Islet of Langerhans (tissue), 1 donor: ENCODE results near the gene RGS8.

ENCODE experiments used
- FAIRE-seq: peaks from one replicate; lab custom pipeline; 2011; peaks lifted over from hg19 to GRCh38; lab: Jason Lieb, UNC

Gene RGS8, protein sequence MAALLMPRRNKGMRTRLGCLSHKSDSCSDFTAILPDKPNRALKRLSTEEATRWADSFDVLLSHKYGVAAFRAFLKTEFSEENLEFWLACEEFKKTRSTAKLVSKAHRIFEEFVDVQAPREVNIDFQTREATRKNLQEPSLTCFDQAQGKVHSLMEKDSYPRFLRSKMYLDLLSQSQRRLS

DNA sequence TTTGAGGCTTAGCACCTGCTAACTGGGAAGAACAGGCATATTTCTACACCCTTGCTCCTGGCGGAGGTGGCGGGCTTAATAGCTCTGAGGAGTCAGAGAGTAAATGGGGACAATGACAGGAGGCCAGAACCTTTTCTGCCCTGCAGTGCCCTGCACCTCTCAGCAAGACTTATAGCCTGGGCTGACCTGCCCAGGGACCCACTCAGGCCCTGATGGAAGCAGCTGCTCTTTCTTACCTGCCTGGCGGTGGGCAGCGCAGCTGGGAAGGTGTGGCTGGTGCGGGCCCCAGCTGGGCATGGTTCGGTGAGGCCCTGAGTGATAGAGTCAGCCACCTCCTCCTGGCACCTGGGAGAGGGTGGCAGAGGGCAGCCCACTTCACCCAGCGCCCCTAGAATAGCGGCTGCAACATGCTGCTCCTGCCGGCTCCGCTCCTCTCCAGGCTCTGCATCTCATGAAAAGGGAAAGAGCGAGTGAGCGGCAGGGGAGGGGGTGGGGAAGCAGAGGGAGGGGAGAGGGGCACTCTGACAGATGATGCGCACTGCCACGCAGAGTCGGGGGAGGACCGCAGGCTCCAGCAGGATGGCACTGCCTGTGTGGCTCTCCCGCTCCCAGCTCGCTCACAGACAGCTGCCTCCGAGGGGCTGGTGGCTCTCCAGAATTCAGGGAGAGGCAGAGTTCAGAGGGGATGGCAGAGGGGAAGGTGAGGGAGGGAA is at the start of gene RGS8:
Gene RGS8, minus strand, starts transcription at position 472 of the 713 bp plus-strand sequence. CDS start 14,938 bp downstream, outside the sequence.
- FAIRE-seq, result no peak

DNA sequence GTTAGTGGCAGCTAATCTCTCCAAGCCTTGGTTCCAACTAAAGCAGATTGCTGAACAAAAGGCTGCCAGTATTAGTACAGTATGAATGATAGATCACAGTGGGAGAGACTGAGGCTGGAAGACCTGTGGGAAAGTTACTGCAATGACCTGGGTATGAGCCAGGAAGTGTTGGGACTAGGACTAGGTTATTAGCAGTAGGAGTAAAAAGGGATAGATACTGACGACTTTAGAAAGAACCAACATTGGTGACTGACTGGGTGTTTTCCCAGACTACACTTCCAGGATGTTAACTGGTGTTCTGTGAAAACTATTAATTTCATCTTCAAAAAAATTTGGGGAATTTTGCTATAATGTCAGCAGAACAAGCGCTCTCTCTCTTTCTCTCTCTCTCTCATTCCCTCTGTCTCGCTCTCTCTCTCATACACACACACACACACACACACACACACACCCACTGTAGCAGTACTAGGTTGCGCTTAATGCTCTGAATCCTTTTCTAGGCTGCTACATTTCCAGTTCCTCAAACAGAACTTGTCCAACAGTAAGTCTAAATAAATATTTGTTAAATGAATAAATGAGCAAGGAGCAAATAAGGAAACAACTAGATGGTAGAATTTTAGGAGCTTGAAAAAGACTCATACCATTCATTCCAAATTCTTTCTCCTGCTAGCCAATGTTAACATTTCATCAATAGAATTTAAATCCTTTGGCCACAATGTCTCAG is 47.6 kb upstream of the RGS8 start:
- no peak for FAIRE-seq

DNA sequence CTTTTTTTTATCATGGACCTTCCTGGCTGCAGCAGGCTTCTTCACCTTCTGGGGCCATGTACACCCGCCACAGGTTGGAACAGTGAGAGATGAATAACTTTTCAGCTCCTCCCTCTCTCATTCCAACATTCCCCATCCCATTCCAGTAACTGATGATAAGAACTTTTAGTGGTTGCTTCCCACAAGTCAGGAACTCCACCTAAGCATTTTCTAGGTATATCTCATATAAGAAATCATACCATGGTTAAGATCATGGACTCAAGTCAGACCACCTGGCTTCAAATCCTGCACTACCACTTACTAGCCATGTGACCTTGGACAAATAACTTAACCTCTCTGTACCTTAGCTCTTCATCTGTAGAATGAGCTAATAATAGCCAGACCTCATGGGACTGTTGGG is 42.5 kb upstream of the RGS8 start:
- FAIRE-seq, result no peak

DNA sequence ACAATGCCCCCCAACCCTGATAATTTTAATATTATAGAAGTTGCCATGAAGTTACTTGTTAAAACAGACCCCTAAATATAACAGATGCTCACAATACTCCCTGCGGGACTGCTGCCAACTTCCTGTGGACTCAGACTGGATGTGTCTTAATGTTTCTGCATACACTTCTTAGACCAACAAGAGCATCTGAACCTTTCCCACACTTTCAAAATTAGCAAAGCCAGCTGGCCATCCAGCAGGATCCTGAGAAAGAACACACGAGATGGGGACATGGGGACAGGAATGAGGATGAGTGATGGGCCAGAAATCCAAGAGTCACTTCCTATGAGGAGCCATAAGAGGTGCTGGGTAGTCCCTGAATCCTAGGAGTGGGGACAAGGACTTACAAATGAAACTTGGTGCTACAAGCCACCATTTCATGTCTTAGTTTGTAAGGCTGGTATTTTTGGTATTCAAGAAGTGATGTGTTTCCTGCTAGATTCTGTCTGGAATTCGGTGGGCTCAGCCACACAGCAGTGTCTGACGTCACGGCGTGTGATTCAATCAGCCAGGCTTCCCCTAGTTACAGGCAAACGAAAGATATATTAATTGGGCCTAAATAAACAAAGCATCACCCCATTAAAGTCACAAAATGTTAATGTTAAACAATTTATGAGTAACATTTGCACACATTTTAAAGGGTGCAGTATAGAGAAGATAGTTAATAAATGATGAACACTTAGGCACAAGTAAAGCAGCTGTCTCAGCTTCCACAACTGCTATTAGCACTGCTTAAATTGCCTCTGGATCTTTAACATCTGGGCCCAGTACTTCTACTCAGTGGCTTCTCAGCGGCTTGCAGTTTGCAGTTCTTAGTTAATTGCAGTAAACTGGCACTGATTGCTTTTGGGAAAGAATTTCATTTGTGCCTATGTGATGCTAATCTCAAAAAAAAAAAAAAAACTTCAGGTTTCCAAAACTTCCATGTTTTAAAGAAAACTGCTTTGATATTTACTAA is 41.2 kb upstream of the RGS8 start:
- FAIRE-seq, result no peak

DNA sequence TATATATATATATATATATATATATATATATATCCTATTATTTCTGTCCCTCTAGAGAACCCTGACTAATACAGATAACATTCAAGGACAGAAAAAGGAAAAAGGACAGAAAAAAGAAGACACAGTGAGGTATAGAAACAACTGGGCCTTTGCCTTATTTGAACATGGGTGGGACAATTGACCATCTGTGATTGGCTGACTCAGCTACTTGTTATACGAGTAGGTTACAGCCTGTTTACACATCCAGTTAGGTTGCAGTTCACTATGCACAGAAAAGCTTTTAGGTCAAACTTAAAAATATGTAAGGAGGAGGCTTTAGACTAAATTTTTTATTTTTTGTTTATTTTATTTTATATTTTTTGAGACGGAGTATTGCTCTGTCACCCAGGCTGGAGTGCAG is 39.8 kb upstream of the RGS8 start:
- no peak for FAIRE-seq

DNA sequence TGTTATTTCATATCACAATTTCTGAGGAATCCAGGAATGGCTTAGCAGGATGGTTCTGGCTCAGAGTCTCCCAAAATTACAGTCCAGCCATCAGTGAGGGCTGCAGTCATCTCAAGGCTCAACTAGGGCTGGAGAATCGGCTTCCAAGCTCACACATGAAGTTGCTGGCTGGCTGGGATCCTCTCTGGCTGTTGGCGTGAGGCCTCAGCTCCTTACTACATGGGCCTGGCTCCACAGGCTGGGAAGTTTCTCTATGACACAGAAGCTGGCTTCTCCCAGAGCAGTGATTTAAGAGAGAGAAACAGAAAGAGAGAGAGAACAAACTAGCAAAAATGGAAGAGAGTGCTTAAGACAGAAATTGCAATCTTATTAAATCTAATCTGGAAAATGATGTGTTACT is 38.8 kb upstream of the RGS8 start:
- no peak for FAIRE-seq

DNA sequence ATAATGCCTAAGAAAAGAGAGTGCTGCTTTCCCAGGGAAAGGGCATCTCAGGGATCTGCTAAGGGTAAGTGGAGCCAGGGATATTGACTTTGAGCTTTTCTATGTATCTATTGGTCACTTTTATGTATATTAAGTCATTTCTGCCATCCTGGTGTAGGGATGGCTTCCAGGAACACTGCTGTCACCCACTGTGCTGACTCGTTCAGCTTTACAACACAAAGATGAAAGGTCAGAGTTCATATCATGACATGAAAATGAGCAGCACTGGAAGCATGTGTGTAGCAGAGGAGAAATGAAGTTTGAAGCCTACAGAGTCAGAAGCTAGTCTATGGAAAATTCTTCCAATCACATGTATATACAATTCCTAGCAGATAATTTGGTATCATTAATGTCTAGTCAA is 37.1 kb upstream of the RGS8 start:
- FAIRE-seq, result no peak

DNA sequence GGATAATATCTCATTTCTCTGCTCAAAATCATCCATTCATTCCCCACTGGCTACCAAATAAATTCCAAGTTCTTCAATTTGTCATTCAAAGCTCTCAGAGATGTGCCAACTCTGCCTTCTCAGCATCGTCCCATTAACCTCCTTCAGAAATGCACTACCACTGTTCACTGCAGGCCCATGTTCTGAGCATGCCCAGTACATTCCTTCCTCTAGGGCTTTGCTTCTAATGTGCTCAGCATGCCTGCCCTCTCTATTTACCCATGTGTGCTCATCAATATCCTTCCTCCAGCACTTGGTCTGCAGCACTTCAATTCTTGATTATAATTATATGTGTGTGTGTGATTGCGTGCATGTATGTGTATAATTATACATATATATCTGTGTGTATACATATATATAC is 36.1 kb upstream of the RGS8 start:
- no peak for FAIRE-seq

DNA sequence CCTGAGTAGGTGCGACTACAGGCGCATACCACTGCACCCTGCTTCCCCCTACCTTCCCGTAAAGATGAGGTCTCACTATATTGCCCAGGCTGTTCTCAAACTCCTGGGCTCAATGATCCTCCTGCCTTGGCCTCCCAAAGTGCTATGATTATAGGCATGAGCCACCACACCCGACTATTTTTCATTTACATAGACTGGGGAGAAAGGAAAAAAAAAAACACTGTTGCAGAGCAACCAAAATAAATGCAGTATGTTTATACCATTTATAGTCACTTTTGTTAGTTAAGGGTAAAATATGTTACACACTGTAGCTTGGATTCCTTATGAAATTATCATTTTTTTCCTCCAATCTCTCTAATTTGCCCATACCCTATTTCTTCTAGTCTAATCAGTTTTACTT is 35.2 kb upstream of the RGS8 start:
- no peak for FAIRE-seq

DNA sequence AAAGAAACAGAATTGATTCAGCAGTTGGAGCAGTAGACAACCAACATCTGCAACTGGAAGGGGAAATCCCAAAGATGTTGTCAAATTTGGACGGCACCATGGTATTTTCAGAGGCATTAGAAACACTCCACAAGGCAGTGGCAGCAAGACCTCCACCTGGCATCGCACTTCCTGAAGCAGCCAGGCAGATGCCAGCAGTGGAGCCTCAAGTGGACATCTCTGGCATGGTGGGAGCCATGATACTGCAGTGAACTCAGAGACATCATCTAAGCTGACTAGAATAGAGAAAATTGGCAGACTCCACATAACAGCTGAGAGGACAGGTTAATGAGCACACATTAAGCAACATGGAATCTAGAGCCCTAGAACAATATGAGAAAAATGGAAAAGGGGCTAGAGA is 33.9 kb upstream of the RGS8 start:
- FAIRE-seq, result no peak

DNA sequence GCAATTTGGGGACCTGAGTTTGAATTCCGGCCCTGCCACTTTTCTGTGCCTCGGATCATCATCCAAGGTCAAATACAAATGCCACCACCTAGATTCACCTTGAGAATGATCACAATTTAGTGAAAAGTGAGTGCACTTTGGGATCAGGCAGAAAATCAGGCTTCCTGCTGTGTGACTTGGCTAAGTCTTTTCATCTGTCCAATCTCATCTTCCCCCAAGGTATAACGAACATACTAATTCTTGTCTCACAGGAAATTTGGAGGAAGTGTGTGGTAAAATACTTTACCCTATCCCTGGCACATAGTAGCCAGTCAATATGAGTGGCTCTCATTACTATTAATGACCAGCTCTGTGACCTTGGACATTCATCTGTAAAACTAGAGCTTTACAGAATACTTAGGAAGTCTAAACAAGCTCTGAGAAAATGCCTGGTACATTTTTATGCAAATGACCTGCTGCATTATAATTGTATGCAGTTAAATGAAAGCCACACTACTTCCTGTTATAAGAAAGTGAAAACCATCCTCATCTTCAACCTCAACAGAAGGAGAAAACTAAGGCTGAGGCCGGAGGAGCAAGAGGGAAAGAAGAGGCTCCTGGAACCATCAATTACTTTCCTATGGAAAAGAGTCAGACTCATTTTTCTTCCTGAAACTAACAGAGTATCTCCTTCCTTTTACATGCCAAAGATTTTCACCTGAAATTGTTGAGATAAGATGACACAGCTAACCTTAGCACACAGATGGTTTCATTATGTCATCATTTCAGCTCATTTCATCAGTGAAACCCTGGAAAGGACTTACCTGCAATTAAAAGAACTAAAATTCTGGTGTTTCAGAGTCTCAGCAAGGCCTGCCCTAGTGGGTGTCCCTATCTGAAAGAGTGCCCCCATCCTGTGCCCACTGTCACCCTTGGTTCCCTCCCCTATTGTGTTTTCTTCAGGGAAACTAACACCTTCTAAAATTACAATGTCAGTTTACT is 32.6 kb upstream of the RGS8 start:
- FAIRE-seq, result no peak

DNA sequence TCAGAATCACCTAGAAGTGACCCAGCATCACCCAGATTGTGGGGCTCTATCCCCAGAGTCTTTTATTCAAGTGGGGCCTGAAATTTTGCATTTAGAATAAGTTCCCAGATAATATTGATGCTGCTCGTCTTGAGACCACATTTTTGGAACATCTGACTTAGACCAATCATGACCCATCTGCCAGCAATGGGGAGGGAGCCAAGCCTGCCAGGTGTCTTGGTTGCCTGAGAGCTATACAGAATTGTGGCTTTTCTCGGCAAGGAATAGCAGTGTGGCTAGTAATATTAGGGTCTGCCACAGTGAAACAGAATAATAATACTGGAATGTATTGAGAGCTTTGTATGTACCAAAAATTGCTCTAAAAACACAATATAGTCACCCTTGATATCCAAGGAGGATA is 31.1 kb upstream of the RGS8 start:
- no peak for FAIRE-seq

DNA sequence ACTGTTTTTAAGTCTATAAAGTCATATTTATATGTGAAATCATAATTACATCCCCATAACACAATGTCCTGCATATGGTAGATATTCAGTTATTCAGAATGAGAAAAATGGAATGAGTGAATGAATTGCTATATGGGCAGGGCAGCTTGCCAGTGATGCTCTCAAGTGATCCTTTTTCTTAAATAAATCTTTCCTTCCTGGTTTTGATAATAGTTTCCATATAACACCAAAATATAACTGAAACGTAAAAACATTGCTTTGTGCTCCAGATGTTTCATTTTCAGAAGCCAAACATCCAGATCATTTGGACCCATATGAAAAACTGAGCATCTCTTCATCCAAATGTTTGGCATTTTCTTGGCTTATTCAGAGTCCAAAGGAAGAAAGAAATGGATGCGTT is 30.2 kb upstream of the RGS8 start:
- FAIRE-seq, result no peak

DNA sequence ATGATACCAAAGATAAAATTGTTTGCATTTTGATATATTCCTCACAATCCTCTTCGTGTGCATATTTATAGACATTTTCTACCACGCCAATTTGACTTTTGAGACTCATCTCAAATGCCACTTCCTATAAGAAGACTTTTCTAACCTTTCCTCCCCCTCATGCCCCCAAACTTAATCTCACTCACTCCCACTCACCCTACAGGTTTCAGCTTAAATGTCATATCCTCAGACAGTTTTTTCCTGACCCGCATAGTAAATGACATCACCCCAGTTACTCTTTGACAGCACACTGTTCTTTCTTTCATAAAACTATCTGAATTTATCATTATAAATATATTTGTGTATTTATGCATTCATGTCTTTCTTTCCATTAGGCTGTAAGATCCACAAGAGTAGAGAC is 29.6 kb upstream of the RGS8 start:
- FAIRE-seq, result no peak

DNA sequence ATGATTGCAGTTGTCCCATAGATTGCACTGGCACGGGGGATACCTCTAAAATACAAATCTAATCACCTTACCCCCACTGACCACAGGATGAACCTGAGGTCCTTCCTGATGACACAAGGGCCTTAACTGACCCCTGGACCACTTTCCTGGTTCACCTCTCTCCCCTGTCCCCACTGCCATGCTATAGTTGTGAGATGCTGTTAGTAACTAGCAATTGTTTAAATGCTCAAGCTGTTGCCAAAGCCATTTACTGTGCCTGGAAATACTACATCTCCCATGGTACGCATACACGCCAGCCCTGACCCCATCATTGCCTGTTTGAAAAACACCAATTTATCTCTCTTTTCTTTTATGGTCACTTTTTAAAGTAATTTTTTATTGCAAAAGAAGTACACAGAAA is 29.1 kb upstream of the RGS8 start:
- FAIRE-seq, result no peak

DNA sequence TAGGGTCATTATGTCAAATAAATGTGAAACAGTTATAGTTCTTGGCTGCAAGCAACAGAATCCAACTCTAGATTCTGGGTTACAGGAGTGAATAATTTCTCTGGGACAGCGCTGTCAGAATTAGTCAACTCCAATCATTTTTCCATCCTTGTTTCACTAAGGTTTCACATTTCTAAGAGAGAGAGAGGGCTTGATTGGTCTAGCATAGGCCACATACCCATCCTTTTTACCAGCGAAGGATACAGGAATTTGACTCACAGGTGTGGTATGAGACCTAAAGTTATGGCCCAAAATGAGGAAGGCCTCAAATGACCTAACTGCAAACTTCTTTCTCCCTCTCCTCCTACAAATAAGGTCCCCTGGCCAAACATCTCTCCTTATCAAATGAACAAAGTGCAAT is 25.5 kb upstream of the RGS8 start:
- no peak for FAIRE-seq

DNA sequence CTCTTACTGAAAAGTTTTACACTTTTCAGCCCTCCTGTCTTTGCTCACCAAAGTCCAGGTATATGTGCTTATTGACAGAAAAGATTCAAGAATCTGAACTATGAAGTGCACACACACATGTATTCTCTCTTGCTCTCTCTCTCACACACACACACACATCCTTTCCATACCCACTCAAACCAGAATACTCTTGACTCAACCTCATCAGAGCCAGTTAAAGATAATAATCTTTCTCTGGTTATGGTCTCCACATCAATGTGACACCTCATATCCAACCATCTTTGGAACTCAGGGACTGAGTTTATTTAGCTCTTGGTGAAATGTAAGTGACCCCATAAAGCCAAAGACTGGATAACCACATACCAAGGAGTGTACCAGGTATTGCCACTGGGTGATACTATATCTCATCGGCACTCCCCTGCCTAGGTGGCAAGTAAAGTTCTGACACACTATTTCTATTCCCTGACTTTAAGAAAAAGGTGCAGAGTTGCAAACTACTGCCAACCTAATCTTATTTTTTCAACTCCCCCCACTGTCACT is 24.9 kb upstream of the RGS8 start:
- FAIRE-seq, result no peak

DNA sequence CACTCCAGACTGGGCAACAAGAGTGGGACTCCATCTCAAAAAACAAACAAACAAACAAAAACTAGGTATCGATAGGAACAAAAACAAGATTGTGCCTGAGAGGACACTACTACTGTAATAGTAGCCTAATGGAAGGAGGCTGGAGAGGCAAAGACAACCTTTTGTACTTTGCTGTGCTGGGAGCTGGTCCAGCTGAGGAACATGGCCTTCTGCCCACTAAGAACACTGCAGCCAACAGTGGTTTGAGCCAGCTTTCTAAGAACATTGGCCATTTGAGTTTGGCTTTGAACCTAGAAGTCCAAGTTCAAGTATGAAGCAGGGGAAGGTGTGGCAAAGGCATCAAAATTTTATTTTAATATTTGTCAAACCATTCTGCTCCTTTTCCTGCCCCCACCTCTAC is 22.7 kb upstream of the RGS8 start:
- FAIRE-seq, result no peak

DNA sequence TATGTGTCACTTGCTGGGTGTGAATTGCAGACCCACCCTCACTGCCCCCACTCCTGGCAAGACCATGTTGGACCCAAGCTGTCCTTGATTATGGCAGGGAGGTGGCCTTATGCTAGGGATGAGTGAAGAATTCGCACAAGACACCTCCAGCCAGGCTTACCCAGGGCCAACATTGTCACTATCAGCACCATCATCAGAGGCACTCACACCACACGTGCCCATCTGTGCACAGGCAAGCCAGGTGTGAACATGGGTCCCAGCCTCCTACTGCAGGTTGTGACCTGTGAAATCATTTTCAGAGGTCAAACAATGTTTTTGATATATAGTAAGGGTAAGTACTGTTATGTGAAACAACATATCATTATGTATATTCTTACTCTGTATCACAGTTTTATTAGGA is 20.3 kb upstream of the RGS8 start:
- FAIRE-seq, result no peak

DNA sequence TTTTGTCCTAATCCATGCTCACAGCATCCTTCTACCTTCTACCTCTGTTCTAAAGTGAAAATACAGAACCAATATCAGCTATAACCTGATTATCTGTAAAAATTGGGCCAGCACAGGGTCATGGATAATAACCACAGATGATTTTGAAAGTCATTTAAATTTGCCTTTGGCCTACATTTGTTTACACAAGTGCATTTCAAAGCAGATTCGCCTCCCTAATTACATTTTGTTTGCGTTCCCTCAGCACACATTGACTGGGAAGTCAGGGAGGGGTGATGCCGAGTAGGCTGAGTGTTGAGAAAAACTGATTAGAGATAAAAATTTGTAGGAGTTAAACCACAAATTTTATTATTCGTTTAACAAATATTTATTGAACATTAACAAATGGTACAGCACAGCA is 19.2 kb upstream of the RGS8 start:
- FAIRE-seq, result no peak
